GM18526 (cell line): Measurements from ENCODE around the gene BATF2.

ENCODE experiments used
- POLR2A ChIP-seq: IDR thresholded peaks from 3 replicates; pipeline ENCODE4 v1.6.1; 2011; ENCODE audit not compliant: insufficient read length; ENCODE audit errors: extremely low read depth

The BATF2 gene

DNA sequence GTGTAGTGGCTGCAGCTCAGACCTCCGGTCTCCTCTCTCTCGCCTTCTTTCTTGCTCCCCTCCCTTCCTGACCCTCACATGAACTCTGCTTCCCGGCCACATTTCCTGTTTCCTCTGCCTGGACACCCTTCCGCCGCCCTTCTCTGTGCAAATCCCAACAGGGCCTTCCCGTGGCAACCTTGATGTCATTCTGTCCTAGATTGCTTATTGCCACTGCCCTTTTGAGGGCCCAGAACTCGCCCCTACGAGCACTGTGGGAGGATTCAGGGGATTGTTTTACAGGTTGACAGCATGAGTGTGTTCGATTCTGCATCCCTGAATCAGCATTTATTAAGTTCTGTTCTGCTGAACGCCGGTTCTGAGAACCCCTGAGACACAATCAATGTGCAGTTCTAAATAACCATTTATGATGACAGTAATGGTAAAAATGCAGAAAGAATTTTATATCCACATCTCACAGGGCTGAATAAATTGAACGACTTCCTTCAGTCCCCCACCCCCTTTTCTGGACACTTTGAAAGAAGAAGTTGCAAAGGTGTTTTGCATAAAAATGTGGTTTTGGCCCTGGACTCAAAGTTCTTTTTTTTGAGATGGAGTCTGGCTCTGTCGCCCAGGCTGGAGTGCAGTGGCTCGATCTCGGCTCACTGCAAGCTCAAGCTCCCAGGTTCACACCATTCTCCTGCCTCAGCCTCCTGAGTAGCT is 6.4 kb downstream of the BATF2 start:
- TF ChIP-seq POLR2A, result no peak

- no peak for TF ChIP-seq POLR2A
These were observed 7.4 kb downstream of the BATF2 start for GRCh38 chr11:64989416-64989815.

GRCh38 chr11:64987998-64988854 is 8.5 kb downstream of the BATF2 start:
- TF ChIP-seq POLR2A, result no peak

GRCh38 chr11:64976651-64977050 is 20.1 kb downstream of the BATF2 start:
- no peak for TF ChIP-seq POLR2A

GRCh38 chr11:64974124-64974523 is 22.6 kb downstream of the BATF2 start:
- TF ChIP-seq POLR2A, result no peak

- no peak for TF ChIP-seq POLR2A
These were observed 25.1 kb downstream of the BATF2 start, which contains the start of gene MAJIN for GRCh38 chr11:64971421-64972233. TSS of gene MAJIN (minus strand) at chr11:64972108. CDS start at chr11:64959405, 12,703 bp downstream.

DNA sequence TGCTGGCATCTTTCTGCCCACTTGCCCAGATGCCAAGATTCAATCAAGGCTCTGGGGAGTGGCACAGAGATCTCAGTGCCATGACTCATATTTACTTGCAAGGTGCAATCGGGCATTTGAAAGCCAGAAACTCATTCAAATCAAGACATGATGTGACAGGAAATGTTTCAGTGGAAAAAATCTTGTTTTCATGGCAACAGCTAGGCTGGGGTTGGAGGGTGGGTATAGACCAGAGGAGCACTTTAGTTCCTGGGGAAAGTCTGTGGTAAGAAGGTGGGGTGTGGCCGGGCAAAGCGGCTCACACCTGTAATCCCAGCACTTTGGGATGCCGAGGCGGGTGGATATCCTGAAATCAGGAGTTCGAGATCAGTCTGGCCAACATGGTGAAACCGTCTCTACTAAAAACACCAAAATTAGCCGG is 26.0 kb downstream of the BATF2 start:
- no peak for TF ChIP-seq POLR2A

- no peak for TF ChIP-seq POLR2A
These were observed 27.6 kb downstream of the BATF2 start for GRCh38 chr11:64969209-64969608.

GRCh38 chr11:64967375-64967774 is 29.4 kb downstream of the BATF2 start:
- TF ChIP-seq POLR2A, result no peak

- TF ChIP-seq POLR2A, result no peak
These were observed 33.6 kb downstream of the BATF2 start for GRCh38 chr11:64963072-64963631.

- TF ChIP-seq POLR2A, result no peak
These were observed 36.1 kb downstream of the BATF2 start for GRCh38 chr11:64960719-64961118.

DNA sequence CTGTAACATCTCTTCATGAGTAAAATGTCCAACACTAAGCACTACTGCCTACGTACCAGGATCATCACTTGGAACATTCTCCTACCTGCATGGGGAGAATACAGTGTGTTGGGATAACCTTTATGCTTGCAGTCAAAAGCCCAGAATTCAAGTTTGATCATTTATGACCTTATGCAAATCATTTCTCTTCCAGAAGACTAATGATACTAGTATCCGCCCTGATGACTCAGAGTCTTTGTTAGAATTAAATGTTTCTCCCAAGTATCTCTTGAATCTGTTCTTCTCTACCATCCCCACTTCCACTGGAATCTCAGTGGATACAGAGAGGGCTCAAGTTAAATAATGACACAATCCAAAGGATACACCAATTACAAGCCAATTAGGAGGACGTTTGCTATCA is 37.3 kb downstream of the BATF2 start:
- TF ChIP-seq POLR2A, result no peak

DNA sequence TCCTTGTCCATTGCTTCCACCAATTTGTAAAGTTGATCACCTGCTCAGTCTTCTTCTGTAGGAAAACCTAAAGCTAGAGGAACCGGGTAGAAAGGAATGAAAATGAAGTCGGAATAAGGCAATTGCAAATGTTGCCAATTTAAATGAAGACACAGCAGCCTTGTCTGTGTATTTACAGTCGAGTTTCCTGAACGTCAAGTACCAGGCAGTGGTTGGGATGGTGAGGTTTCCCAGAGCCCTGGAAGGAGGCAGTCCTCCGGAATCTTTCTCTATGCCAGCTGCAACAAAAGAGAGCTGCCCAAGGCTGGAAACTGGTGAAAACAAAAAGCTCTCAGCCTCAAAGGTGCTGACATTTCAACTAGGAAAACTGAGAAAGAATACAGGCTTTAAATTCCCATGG is 42.6 kb downstream of the BATF2 start:
- no peak for TF ChIP-seq POLR2A

- TF ChIP-seq POLR2A, result no peak
These were observed 45.2 kb downstream of the BATF2 start for GRCh38 chr11:64951529-64951928.

DNA sequence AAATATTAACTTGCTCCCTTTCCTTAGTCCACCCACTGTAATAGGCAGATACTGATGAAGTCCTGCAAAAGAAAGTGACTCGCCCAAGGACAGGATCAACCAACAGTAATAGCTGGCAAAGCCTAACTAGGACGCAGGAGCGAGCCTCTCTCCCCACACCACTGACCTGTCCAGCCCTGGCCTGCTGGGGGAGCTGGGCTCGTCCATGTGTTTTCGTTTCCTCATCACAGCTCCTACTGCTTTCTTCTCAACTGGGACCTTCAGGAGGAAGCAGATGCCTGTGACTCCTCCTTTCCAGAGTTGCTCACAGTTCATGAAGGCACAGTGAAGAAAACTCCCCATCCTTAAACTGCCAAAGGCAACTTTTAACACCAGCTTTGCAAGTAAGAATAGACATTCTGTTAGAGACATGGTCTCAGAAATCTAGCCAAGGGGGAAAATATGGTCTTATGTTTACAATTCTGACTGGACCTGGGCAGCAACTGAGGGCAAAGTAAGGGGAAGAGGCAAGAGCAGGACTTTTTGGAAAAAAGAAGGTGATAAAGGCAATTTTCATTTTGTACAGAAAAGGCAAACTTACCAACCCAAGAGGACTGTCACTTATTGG is 49.5 kb downstream of the BATF2 start:
- TF ChIP-seq POLR2A, result no peak
